ENCODE results near the gene TAF15. TPM values are rescaled to one million over a fixed set of nuclear protein-coding genes. Genes with fewer than 3 reads are reported as not detected.

The TAF15 gene
- polyA plus RNA-seq, 1 of the 3 experiments (the other 2 are of a cell fraction) = 78.0 TPM

GRCh38 chr17:35893751-35894150 is 84.5 kb downstream of the TAF15 start:
- no peak overlapping the region for H3K4me3 ChIP-seq (ENCODE audit: low read depth in 2 of 2, low read length in 1 of 2)
- 87% methylated on average over 4 of the region's 4 CpGs for WGBS (ENCODE audit: low lambda C conversion rate)

More at GRCh38 chr17:35893751-35894150, 84.5 kb downstream of the TAF15 start:
- no peak overlapping the region for H3K27ac ChIP-seq (ENCODE audit: low read depth in 2 of 2, low read length in 1 of 2)
- TF ChIP-seq NRF1 (IDR thresholded peaks at IDR 0.05; ENCODE audit: low read depth, low read length) = no peak
- no peak for TF ChIP-seq SMC3 (IDR thresholded peaks at IDR 0.05; ENCODE audit: low read depth, low read length)
- TF ChIP-seq EZH2phosphoT487 (IDR thresholded peaks at IDR 0.05; ENCODE audit: borderline replicate concordance, low read depth) = no peak
- TF ChIP-seq CHD2 (IDR thresholded peaks at IDR 0.05; ENCODE audit: low read length, partially characterized antibody) = no peak
- TF ChIP-seq USF1 (IDR thresholded peaks at IDR 0.05; ENCODE audit: borderline replicate concordance, low read depth) = no peak
- TF ChIP-seq GATA2 (CRISPR knock-in tag; IDR thresholded peaks at IDR 0.05) = no peak
- TF ChIP-seq RXRA (IDR thresholded peaks at IDR 0.05; ENCODE audit: borderline replicate concordance, low read depth) = no peak
- no peak for TF ChIP-seq SIN3A (IDR thresholded peaks at IDR 0.05; ENCODE audit: borderline replicate concordance, low read depth, low read length)
- no peak for TF ChIP-seq PBX3 (IDR thresholded peaks at IDR 0.05)
- no peak for TF ChIP-seq POLR2AphosphoS5 (IDR thresholded peaks at IDR 0.05; ENCODE audit: low read depth, low read length)
- TF ChIP-seq YY1 (IDR thresholded peaks at IDR 0.05; ENCODE audit: low read depth) = no peak
- TF ChIP-seq REST (IDR thresholded peaks at IDR 0.05; ENCODE audit: low read depth, low read length) = no peak
- TF ChIP-seq JUND (IDR thresholded peaks at IDR 0.05) = no peak
- TF ChIP-seq ZBTB33 (IDR thresholded peaks at IDR 0.05; ENCODE audit: borderline replicate concordance, low read depth) = no peak
- TF ChIP-seq MAX (IDR thresholded peaks at IDR 0.05; ENCODE audit: low read depth) = no peak
- no peak overlapping the region for H3K9ac ChIP-seq
- H2AFZ ChIP-seq (ENCODE audit: low read depth) = no peak overlapping the region
- H4K20me1 ChIP-seq (ENCODE audit: insufficient read depth) = no peaks in the 10 kb centered on the region
- H3K9me3 ChIP-seq = no peaks in the 10 kb centered on the region
- H3K4me1 ChIP-seq (ENCODE audit: control insufficient read depth in 1 of 2, insufficient read depth in 2 of 2, low read depth in 1 of 2, low read length in 1 of 2) = peaks cover 4 to 8% of the 10 kb centered on the region in 2 experiments; a peak in 2 of 4 replicates
- POLR2A ChIA-PET = no interaction called here
- no peak for DNase-seq
- H3K79me2 ChIP-seq (ENCODE audit: insufficient read depth) = no peaks in the 10 kb centered on the region
- no peaks in the 10 kb centered on the region for H3K36me3 ChIP-seq (replicated peaks in 1 of 2; ENCODE audit: control insufficient read depth in 1 of 2, insufficient read depth in 2 of 2, low read length in 1 of 2)
- H3K9me2 ChIP-seq = no peaks in the 10 kb centered on the region
- no peaks in the 10 kb centered on the region for H3K27me3 ChIP-seq (ENCODE audit: insufficient read depth)
- H3K4me2 ChIP-seq = no peak overlapping the region
- CTCF ChIA-PET = interaction anchor here (0.8 kb wide), 1 partner anchor 129 kb away, joined by 3 read pairs; no protein-coding TSS in a partner anchor
- H3F3A ChIP-seq (replicated peaks; ENCODE audit: insufficient read depth) = no peaks in the 10 kb centered on the region
